HG03064 (cell line): Measurements from ENCODE around the gene PLCXD1.

ENCODE experiments used
- ATAC-seq: cut with Tn5 transposase; IDR thresholded peaks from one replicate; pipeline ENCODE4 v1.9.1; 2021; ENCODE audit warnings: low read depth; ENCODE audit not compliant: unreplicated experiment

PLCXD1 gene

GRCh38 chrX:332916-333610 is 51.9 kb downstream of the PLCXD1 start:
- no peak for ATAC-seq

- ATAC-seq: no peak
Observed at GRCh38 chrX:333611-334311, 52.6 kb downstream of the PLCXD1 start.

- ATAC-seq: no peak
Observed at GRCh38 chrX:334331-334891, 53.2 kb downstream of the PLCXD1 start.

DNA sequence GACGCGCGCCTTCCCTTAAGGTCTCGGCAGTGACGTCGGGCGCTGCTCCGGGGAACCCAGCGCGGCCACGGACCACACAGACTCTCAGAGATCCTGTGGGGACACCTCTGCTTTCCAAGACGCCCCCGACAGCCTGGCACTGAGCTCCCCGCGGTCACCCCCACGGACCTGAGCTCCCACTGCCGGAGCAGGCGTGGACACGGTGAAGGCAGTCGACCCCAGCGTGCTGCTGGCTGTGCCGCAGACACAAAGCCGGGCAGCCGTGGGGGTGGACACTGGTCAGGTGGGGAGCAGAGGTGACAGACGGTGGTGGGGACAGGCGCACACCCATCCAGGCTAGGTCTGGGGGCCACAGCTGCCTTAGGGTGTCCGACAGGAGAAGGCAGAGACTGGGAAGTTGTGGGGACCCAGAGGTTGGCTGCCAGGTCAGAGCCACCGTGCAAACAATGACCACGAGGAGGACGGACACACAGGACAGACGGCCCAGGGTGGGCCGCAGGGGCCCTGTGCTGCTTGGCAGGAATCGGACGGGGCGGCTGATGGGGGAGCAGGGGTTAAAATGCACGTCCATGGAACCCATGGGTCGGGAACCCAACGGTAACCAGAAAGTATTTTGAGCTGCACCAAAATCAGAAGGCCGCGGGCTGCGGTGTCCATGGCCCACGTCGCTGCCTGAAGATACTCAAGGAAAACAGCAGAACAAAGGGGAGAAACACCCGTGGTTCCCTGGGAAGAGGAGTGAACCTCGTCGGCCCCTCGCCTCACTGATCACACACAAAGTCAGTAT is 54.0 kb downstream of the PLCXD1 start:
- no peak for ATAC-seq

DNA sequence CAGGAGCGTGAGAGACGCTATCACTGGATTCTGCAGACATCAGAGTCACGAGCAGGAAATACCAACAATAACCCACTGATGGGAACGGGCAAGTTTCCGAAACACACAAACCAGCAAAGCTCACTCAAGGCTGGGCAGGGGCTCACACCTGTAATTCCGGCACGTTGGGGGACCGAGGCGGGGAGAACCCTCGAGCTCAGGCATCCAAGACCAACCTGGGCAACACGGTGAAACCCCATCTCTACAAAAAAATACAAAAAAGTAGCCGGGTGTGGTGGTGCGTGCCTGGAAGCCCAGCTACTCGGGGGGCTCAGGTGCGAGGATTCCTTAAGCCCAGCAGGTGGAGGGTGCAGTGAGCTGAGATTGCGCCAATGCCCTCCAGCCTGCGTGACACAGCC is 54.6 kb downstream of the PLCXD1 start:
- no peak for ATAC-seq

DNA sequence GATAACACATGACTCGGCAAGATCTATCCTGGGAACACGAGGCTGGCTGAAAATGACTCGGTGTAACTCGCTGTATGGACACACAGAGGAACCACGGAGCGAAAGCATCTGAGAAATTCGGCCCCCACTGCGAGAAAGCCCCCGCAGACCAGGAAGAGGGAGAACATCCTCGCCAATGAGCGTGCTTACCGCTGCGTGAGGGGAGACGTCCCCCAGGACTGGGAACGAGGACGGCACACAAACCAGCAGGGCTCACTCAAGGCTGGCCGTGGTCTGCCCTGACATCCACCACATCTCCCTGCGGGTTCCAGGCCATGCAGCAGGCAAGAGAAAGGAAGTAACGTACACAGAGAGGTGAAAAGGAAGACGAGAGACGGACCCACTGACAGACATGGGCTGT is 55.0 kb downstream of the PLCXD1 start:
- no peak for ATAC-seq

GRCh38 chrX:337331-337831 is 56.2 kb downstream of the PLCXD1 start:
- ATAC-seq: no peak

- ATAC-seq: no peak
Observed at GRCh38 chrX:338281-338835, 57.2 kb downstream of the PLCXD1 start.

DNA sequence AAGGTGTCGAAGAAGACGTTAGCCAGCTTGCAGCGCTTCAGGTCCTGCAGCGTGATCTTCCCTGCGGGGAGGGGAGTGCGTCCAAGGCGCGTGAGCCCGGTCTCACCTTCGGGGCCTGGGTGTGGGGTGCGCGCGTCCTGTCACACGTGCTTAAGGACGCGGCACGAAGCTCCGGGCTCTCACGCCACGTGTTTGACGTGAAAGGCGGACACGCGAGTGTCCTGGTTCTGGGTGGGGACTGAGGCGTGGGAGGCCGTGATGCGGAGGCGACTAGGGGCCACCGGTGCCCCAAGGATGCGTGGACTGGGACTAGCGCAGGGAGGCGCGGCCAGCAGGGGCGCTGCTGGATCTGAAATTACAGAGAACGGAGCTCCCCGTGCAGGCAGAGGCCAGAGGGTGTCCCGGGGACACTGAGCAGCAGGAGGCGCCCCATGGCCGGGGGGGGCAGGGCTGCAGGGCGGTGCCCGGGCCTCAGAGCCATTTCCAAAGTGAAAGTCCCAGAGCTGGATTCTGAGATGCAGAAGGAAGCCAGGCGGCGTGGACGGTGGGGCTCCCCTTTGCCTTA is 57.7 kb downstream of the PLCXD1 start:
- no peak for ATAC-seq

- no peak for ATAC-seq
Observed at GRCh38 chrX:340121-340520, 58.9 kb downstream of the PLCXD1 start.

GRCh38 chrX:340641-341423 is 59.7 kb downstream of the PLCXD1 start:
- no peak for ATAC-seq

- ATAC-seq: no peak
Observed at GRCh38 chrX:341541-342101, 60.4 kb downstream of the PLCXD1 start.

DNA sequence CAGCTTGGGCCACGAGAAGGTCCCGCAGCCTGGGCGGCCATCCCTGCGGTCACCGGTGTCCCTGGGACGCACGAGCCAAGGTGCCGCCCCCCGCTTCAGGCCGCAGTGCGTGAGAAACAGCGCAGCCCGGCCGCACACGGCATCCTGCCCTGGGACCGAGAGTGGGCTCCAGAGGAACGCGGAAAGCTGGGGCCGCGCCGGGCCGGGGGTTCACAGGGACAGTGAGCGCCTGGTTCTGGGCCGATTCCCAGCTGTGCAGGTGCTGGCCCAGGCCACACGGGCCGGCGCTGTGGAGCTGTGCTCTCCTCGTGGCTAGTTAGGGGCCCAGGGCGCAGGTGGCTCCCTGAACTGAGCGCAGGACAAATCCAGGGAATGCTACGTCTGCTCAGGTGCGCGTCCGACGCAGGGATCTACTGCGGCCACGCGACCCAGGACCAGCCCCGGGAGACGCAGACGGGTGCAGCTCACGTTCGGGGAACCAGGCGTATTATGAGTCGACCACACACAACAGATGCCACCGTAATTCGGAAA is 63.3 kb downstream of the PLCXD1 start:
- no peak for ATAC-seq

DNA sequence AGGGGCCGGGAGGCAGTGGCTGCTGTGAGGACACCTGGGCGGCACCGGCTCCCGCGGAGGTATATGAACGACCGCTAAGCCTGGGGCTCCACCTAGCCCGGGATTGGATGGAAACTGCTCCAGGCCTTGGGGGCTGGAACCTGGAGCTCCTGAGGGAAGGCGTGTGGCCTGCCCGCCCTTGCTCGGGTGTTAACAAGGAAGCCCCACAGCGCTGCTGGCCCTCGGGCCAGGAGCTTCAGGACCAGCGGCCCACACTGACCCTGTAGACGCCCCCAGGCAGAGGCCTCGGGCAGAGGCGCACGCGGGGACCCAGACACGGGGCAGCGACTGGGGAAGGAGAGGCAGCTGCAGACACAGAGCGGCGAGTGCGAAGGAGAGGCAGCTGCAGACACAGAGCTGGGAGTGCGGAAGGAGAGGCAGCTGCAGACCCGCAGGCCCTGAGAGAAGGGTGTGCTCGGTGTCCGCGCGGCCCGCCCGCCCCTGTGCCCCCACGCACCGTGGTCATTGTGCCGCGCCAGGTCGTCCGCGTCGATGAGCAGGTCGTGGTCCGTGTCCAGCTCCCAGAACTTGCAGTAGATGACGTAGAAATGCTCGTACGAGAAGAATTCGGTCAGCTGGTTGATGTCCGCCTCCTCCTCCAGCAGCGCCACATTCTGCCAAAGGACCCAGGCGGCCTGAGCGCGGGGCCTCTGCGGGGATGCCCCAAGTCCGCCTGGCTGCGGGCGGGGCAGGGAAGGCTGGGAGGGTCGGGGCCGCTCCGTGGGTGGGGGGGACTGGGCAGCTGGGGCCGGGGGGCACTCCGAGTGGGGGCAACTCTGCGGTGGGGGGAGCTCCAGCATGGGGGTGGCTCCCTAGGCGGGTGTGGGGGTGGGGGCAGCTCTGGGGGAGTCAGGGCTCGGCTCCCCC is 64.1 kb downstream of the PLCXD1 start:
- no peak for ATAC-seq

- no peak for ATAC-seq
Observed at GRCh38 chrX:346034-346813, 65.0 kb downstream of the PLCXD1 start.

GRCh38 chrX:347351-348117 is 66.4 kb downstream of the PLCXD1 start:
- no peak for ATAC-seq
